Left renal cortex interstitium (tissue), 4 donors: ENCODE results near the gene IRX4. TPM values are rescaled to one million over a fixed set of nuclear protein-coding genes. Genes with fewer than 3 reads are reported as not detected.
"Not testable (repeated sequence)": the region's sequence is repeated elsewhere in the genome, so short reads cannot be mapped to it uniquely, and the experiment has no call there.

Experiments used
- DNase-seq, 4 donors: peaks; one replicate each; pipeline ENCODE4 v3.0.0-alpha.2; 2013; ENCODE audit warnings: low read depth in 4 of 4, low spot score in 2 of 4, missing footprints in 1 of 4
- polyA plus RNA-seq, 4 donors: library from polyadenylated mRNA; unstranded; fragments of 120-200 nt; gene quantifications; one replicate each; pipeline ENCODE4 v1.2.1, GENCODE V29; 2013; ENCODE audit not compliant: insufficient read length in 4 of 4

Gene IRX4
- polyA plus RNA-seq, 4 donors = 0.40 to 0.86 (median 0.55) TPM

- DNase-seq = no peak
Measured at GRCh38 chr5:1865486-1865885, 17.2 kb downstream of the IRX4 start.

GRCh38 chr5:1864896-1865440, 17.8 kb downstream of the IRX4 start:
- DNase-seq = no peak

DNA sequence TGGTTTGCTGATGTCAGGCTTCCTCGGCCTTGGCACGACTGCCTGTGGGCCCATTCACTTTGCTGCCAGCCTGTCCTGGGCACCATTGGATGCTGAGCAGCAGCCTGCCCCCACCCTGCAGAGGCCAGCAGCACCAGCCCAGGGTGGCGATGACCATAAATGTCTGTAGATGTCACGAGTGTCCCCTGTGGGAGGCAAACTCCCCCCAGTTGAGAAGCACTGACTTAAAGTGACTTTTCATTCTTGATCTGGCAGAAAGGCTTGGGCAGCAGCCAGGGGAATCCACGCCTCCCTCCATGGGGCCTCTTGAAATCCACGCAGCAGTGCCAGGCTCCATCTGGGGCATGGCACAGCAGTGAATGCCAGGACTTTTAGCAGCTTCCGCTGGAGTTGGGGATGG, 21.8 kb downstream of the IRX4 start:
- DNase-seq = no peak

- no peak for DNase-seq
Measured at GRCh38 chr5:1860021-1860610, 22.6 kb downstream of the IRX4 start.

DNA sequence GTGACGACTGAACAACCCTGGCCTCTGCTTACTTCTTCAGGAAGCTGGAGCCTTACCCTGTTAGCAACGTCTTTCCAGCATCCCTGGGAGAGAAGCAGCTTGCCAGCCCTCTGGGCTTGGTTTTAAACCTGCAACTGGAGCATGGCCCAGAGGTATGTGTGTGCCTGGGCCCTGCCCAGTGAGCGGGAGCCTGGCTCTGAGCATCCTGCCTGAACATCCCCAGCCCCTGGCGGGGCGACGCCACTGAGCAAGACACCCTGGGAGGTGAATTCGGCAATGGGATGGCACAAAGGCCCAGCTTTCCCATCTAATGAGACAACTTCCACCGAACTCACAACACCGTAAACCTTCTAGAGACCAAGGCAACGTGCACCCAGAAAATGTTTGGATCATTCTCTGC, 23.6 kb downstream of the IRX4 start:
- no peak for DNase-seq

DNA sequence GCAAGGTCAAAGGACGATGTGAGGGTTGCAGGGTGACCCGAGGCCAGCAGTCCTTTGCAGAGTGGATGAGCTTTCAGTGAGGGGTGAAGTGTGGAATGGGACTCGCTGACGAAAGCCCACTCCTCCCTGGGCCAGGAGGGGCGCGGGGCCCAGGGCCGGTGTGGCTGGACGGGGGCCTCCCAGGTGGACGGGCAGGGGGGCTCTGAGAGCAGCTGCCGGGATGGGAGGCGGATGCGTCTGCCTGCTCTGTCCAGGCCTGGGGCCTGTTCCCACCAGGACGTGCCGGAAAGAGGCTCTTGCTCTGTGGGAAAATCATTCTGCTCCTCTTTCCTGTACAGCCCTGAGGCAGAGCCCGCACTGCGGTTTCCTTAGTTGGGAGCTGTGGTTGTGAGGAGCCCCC, 24.3 kb downstream of the IRX4 start:
- DNase-seq = no peak

DNA sequence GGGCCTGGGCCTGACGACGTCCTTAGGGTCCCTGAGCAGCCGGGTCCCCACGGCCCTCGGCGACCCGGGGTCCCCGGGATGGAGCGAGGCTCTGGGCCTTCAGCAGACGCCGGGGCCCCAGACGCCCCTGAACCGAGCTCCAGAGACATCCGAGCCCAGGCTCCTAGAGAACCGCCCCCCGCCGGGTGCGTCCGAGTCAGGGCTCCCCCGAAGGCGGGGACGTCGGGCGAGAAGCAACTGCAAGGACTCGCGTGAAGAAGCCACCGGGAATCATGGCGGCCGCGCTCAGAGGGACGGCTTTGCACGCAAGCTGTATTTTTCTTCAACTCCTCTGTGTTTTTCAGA, 25.5 kb downstream of the IRX4 start:
- DNase-seq = no peak

GRCh38 chr5:1856596-1857255, 26.0 kb downstream of the IRX4 start:
- DNase-seq = no peak

DNA sequence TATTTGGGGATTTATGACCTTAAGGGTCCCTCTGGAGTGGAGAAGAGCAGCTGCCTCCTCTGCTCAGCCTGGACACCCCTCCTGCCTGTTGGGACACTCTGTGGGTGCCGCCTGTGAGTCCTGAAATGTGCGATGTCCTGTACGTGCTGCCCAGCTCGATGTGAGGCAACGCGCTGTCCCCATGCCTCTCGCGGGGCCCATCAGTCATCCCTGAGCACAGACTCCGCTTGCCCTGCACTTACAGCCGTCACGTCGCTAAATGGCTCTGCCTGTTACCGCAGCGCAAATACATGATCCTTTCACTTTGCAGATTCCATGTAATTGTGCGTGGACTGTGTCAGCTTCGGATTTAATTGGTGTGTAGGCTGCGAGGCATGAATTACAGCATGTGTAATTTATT, 27.1 kb downstream of the IRX4 start:
- DNase-seq = no peak

- DNase-seq = no peak
Measured at GRCh38 chr5:1855075-1855474, 27.6 kb downstream of the IRX4 start.

DNA sequence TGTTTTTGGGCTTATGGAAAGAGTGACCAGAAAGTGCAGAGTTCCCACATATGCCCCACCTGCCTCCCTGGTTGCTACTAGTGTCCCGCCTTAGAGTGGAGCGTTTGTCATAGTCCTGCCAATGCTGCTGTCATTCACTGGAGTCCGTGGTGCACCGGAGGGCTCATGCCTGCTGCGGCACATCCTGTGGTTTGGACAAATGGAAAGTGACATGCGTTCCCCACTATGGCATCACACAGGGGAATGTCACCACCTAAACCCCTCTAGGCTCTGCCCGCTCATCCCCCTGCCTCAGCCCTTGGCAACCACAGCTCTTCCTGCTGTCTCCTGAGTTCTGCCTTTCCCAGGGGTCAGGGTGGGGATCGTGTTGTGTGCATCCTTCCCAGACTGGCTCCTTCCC, 29.2 kb downstream of the IRX4 start:
- no peak for DNase-seq

- no peak for DNase-seq
Measured at GRCh38 chr5:1852324-1852947, 30.3 kb downstream of the IRX4 start.

- no peak for DNase-seq
Measured at GRCh38 chr5:1851290-1851934, 31.3 kb downstream of the IRX4 start.

- DNase-seq = no peak
Measured at GRCh38 chr5:1850324-1851154, 32.2 kb downstream of the IRX4 start.

DNA sequence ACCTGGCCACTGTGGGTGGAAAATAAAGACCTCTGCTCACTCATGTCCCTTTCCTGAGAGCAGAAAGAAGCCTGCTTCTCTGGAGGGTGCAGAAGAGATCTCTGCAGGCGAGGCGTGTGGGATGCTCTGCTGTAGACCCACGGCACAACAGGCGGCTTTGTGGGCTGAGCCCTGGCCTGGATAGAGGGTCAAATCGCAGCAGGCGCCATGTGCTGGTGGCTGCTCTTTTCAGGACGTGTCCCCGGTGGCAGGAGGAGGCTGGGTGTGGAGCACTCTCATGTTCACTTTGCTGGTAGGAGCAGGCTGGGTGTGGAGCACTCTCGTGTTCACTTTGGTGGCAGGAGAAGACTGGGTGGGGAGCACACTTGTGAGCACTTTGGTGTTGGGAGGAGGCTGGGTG, 35.1 kb downstream of the IRX4 start:
- DNase-seq = no peak

- no peak for DNase-seq
Measured at GRCh38 chr5:1847056-1847455, 35.7 kb downstream of the IRX4 start.

GRCh38 chr5:1846583-1846982, 36.1 kb downstream of the IRX4 start:
- no peak for DNase-seq

DNA sequence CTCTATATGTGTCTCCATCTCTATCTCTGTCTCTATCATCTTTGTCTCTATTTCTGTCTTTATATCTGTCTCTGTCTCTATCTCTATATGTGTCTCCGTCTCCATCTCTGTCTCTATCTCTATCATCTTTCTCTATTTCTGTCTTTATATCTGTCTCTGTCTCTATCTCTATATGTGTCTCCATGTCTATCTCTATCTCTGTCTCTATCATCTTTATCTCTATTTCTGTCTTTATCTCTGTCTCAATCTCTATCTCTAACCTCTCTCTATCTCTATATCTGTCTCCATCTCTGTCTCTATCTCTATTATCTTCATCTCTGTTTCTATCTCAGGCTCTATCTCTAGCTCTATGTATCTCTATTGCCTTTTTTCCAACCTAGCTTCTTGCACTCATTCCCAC, 37.0 kb downstream of the IRX4 start:
- DNase-seq = no peak

GRCh38 chr5:1844708-1845436, 37.9 kb downstream of the IRX4 start:
- no peak for DNase-seq

GRCh38 chr5:1843761-1844160, 39.0 kb downstream of the IRX4 start:
- DNase-seq = not testable (repeated sequence)
